DND-41 (cell line): Measurements from ENCODE around the gene DDX23.

Experiments used
- CTCF ChIP-seq: IDR thresholded peaks from 2 replicates; pipeline ENCODE4 v1.5.1; 2012; ENCODE audit warnings: borderline replicate concordance, low read length, moderate library complexity, mild to moderate bottlenecking; ENCODE audit not compliant: poor library complexity, severe bottlenecking; ENCODE audit errors: extremely low read depth
- EZH2 ChIP-seq: IDR thresholded peaks from 3 replicates; pipeline ENCODE4 v1.6.1; 2012; ENCODE audit warnings: borderline replicate concordance, low read depth, mild to moderate bottlenecking, moderate library complexity, low read length, inconsistent platforms; ENCODE audit not compliant: severe bottlenecking

- TF ChIP-seq CTCF (no peak), EZH2 (no peak)
These were observed 49.3 kb upstream of the DDX23 start for GRCh38 chr12:48901278-48901677.
